Heart right ventricle (tissue), 16 donors: Measurements from ENCODE around the gene MAST2. TPM values are rescaled to one million over a fixed set of nuclear protein-coding genes. Genes with fewer than 3 reads are reported as not detected.
"Not testable (repeated sequence)": the region's sequence is repeated elsewhere in the genome, so short reads cannot be mapped to it uniquely, and the experiment has no call there.

Experiments
- ATAC-seq, 8 donors: fragments of 200-7000 bp; cut with Tn5 transposase; one replicate each; pipeline ENCODE4 v1.9.1; 2020; ENCODE audit warnings: mild to moderate bottlenecking in 8 of 8, moderate library complexity in 8 of 8, moderate number of reproducible peaks in 1 of 8
- DNase-seq, 2 donors: peaks; one replicate each; pipeline ENCODE4 v3.0.0-alpha.2; 2020
- H3K27ac ChIP-seq, 10 donors: fragments of 200-600 bp; sonication (generic) in 2 of 10; one replicate each; pipeline versions ENCODE4 v1.5.0 to v1.8.0; 2020 to 2022; ENCODE audit warnings: mild to moderate bottlenecking in 3 of 10
- H3K27me3 ChIP-seq, 7 donors: fragments of 200-600 bp; one replicate each; pipeline ENCODE4 v1.8.0; 2021 to 2022; ENCODE audit warnings: mild to moderate bottlenecking in 2 of 7
- H3K36me3 ChIP-seq, 9 donors: fragments of 200-600 bp; sonication (generic) in 1 of 9; one replicate each; pipeline versions ENCODE4 v1.5.0 to v1.8.0; 2020 to 2022; ENCODE audit warnings: mild to moderate bottlenecking in 2 of 9
- H3K4me1 ChIP-seq, 9 donors: fragments of 200-600 bp; sonication (generic) in 1 of 9; one replicate each; pipeline versions ENCODE4 v1.5.0 to v1.8.0; 2020 to 2022; ENCODE audit warnings: mild to moderate bottlenecking in 4 of 9
- H3K4me3 ChIP-seq, 10 donors: fragments of 200-600 bp; sonication (generic) in 2 of 10; one replicate each; pipeline versions ENCODE4 v1.5.0 to v1.8.0; 2020 to 2022; ENCODE audit warnings: mild to moderate bottlenecking in 7 of 10, moderate library complexity in 2 of 10
- H3K9me3 ChIP-seq, 11 donors: fragments of 200-600 bp in 10 of 11; sonication (generic) in 2 of 11; one replicate each; pipeline versions ENCODE4 v1.5.0 to v1.8.0; 2013 to 2022; ENCODE audit warnings: mild to moderate bottlenecking in 2 of 11, control low read depth in 1 of 11, moderate library complexity in 1 of 11
- WGBS, 2 donors: extraction: QIAGEN DNeasy Blood & Tissue Kit; methylation state at CpG; one replicate each; pipeline ENCODE4 v1.1.7; 2013; ENCODE audit warnings: inconsistent platforms in 1 of 2; 5-methylcytosine and 5-hydroxymethylcytosine counted together
- intact Hi-C, 10 donors: fragments of 100-400 bp; cut with DNase I; formaldehyde crosslinking; loops; one replicate each; pipeline versions ENCODE4 v1.11.1 to v1.14.2; 2022
- polyA plus RNA-seq, 2 donors: library from polyadenylated mRNA; stranded (reverse); fragments of 200-250 nt; gene quantifications; one replicate each; pipeline ENCODE4 v1.2.3, GENCODE V29; 2013
- total RNA-seq, 10 donors: library from RNA; stranded (reverse); fragmentation: NEBNext Ultra II Directional in 3 of 10; extraction: Animal tissue kit (Norgen Biotek cat#: 25700) in 3 of 10; gene quantifications; one replicate each; pipeline versions ENCODE4 v1.2.1 to v1.2.4, GENCODE V29; 2021 to 2023
- TF ChIP-seq, protein P1 (sequence below), 9 donors: fragments of 200-600 bp; sonication (generic) in 2 of 9; IDR thresholded peaks; one replicate each; pipeline versions ENCODE4 v1.5.0 to v1.8.0; 2021 to 2022; ENCODE audit warnings: antibody characterized with exemption in 9 of 9, mild to moderate bottlenecking in 5 of 9, moderate library complexity in 1 of 9
- donor health status: Arrhythmogenic right ventricular cardiomyopathy.
- donor health status: ischemic (EF 13 %, LVEDD 7.1; RV severe dilation, severe dysfunction).
- donor health status: healthy with polysubstance abuse.
- donor health status: DM: no; HTN: yes; CAD: no.
- donor health status: DM: no; HTN: no; CAD: no.
- donor health status: ischemic (EF 25% LVEDD 6.9; RV normal size, moderate dysfunction).
- donor health status: ischemic (EF 25% LVEDD 5.7; RV mildly dilated, moderate dysfunction).
- donor health status: healthy.
- donor health status: DM: yes; HTN: yes; CAD: no.
- donor health status: Ischemic cardiomyopathy.
- donor health status: ischemic (EF 35%, LVEDD 5.7; RV mildly dilated, moderate dysfunction).
- donor health status: nonischemic (EF 11% LVEDD 7.7; RV severe dilation, severe dysfunction).
- donor health status: DM: yes; HTN: yes; CAD: no.
- donor health status: PGD.
- donor health status: ischemic (EF 29% LVEDD 5.4; RV normal size, mild dysfunction).
- donor health status: nonischemic (EF 23%, LVEDD 6.1; RV moderate dilation, normal function).

Gene MAST2
- total and polyA plus RNA-seq, 12 donors = 66.4 to 129 (median 83.2) TPM

- no peak overlapping the region for H3K4me3 ChIP-seq
- intact Hi-C loops = no loop called here
- no peaks in the 10 kb centered on the region for H3K36me3 ChIP-seq
- TF ChIP-seq, protein P1, sequence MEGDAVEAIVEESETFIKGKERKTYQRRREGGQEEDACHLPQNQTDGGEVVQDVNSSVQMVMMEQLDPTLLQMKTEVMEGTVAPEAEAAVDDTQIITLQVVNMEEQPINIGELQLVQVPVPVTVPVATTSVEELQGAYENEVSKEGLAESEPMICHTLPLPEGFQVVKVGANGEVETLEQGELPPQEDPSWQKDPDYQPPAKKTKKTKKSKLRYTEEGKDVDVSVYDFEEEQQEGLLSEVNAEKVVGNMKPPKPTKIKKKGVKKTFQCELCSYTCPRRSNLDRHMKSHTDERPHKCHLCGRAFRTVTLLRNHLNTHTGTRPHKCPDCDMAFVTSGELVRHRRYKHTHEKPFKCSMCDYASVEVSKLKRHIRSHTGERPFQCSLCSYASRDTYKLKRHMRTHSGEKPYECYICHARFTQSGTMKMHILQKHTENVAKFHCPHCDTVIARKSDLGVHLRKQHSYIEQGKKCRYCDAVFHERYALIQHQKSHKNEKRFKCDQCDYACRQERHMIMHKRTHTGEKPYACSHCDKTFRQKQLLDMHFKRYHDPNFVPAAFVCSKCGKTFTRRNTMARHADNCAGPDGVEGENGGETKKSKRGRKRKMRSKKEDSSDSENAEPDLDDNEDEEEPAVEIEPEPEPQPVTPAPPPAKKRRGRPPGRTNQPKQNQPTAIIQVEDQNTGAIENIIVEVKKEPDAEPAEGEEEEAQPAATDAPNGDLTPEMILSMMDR (IDR thresholded peaks at IDR 0.05) = no peak
- no peak for DNase-seq
- H3K27me3 ChIP-seq = no peaks in the 10 kb centered on the region
- H3K4me1 ChIP-seq = peaks cover 0 to 19% (median 10%) of the 10 kb centered on the region in 9 donors
- H3K27ac ChIP-seq = no peak overlapping the region
- WGBS, 2 donors = 86 to 94% methylated on average over 1 of the region's 1 CpG
- H3K9me3 ChIP-seq = no peaks in the 10 kb centered on the region
- ATAC-seq = peak in 4 of 8 donors; percentile 63 to 84 (median 66)
Measured at GRCh38 chr1:45840704-45841103, 37.3 kb downstream of the MAST2 start.

DNA sequence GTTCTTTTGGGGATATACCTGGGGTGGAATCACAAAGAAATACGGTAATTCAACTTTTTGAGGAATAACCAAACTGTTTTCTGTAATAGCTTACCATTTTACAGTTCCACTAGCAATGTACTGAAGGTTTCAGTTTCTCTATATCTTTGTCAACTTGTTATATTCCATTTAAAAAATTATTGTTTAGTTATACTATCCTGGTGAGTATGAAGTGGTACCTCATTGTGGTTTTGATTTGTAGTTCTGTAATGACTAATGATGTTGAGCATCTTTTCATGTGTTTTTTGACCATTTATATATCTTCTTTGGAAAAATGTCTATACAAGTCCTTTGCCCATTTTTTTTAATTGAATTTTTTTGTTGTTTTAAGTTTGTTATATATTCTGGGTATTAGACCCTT lies 39.4 kb downstream of the MAST2 start:
- H3K9me3 ChIP-seq = no peaks in the 10 kb centered on the region
- DNase-seq (no peak), ATAC-seq (no peak)
- H3K27me3 ChIP-seq = no peaks in the 10 kb centered on the region
- no peak overlapping the region for H3K27ac ChIP-seq
- intact Hi-C loops = no loop called here
- TF ChIP-seq, protein P1 (IDR thresholded peaks at IDR 0.05) = no peak
- no peaks in the 10 kb centered on the region for H3K36me3 ChIP-seq
- WGBS, 2 donors = 91 to 98% methylated on average over 1 of the region's 1 CpG
- H3K4me1 ChIP-seq = peaks cover 0 to 19% (median 10%) of the 10 kb centered on the region in 9 donors
- H3K4me3 ChIP-seq = no peak overlapping the region

- TF ChIP-seq, protein P1 (IDR thresholded peaks at IDR 0.05) = peak in 6 of 9 donors; percentile 23 to 44 (median 38)
- intact Hi-C loops = no loop called here
- DNase-seq (no peak), ATAC-seq (peak in 1 of 8 donors; percentile 37)
- peak overlapping the region in 1 of 10 donors; percentile 3 for H3K27ac ChIP-seq
- no peaks in the 10 kb centered on the region for H3K36me3 ChIP-seq
- H3K27me3 ChIP-seq = no peaks in the 10 kb centered on the region
- H3K4me1 ChIP-seq = peaks cover 0 to 19% (median 10%) of the 10 kb centered on the region in 9 donors
- no peak overlapping the region for H3K4me3 ChIP-seq
- H3K9me3 ChIP-seq = no peaks in the 10 kb centered on the region
Measured at GRCh38 chr1:45843474-45843905, 40.1 kb downstream of the MAST2 start.

GRCh38 chr1:45844000-45844399 lies 40.6 kb downstream of the MAST2 start:
- 76 to 82% methylated on average over 4 of the region's 4 CpGs for WGBS, 2 donors
- not testable (repeated sequence) for ATAC-seq, H3K36me3 ChIP-seq

GRCh38 chr1:45846931-45847330 lies 43.5 kb downstream of the MAST2 start:
- intact Hi-C loops = no loop called here
- Histone ChIP-seq H3K36me3 (no peaks in the 10 kb centered on the region), H3K27ac (no peak overlapping the region), H3K27me3 (no peaks in the 10 kb centered on the region), H3K4me1 (peaks cover 0 to 12% (median 4%) of the 10 kb centered on the region in 9 donors), H3K9me3 (peaks cover 0 to 17% (median 0%) of the 10 kb centered on the region in 11 donors), H3K4me3 (no peak overlapping the region)
- TF ChIP-seq, protein P1 (IDR thresholded peaks at IDR 0.05) = no peak
- 68 to 73% methylated on average over 3 of the region's 3 CpGs for WGBS, 2 donors
- ATAC-seq = no peak
- DNase-seq = no peak

More at GRCh38 chr1:45844000-45844399, 40.6 kb downstream of the MAST2 start:
- H3K27me3 ChIP-seq, DNase-seq, H3K9me3 ChIP-seq, H3K4me3 ChIP-seq, intact Hi-C loops: not testable (repeated sequence)
- Histone ChIP-seq H3K4me1 (peaks cover 0 to 19% (median 10%) of the 10 kb centered on the region in 9 donors), H3K27ac (peak overlapping the region in 1 of 10 donors; percentile 3)
